Skeletal muscle tissue (tissue), 4 donors: ENCODE data around the gene SULT1A2. TPM values are rescaled to one million over a fixed set of nuclear protein-coding genes. Genes with fewer than 3 reads are reported as not detected.
A peak's percentile ranks its signal among the peaks of the same experiment; 100 is the strongest.
"Not testable (repeated sequence)": the region's sequence is repeated elsewhere in the genome, so short reads cannot be mapped to it uniquely, and the experiment has no call there.

Source experiments
- H3K27ac ChIP-seq: one replicate; pipeline ENCODE4 v1.7.0; 2013; ENCODE audit warnings: mild to moderate bottlenecking, low read depth, low read length, inconsistent platforms
- H3K27me3 ChIP-seq, 3 donors: one replicate each; pipeline ENCODE4 v1.7.0; 2013; ENCODE audit warnings: low read length in 3 of 3; ENCODE audit not compliant: control insufficient read depth in 3 of 3, insufficient read depth in 3 of 3
- H3K36me3 ChIP-seq, 3 donors: one replicate each; pipeline ENCODE4 v1.7.0; 2013; ENCODE audit warnings: low read length in 3 of 3; ENCODE audit not compliant: control insufficient read depth in 3 of 3, insufficient read depth in 3 of 3
- H3K4me1 ChIP-seq, 3 donors: one replicate each; pipeline ENCODE4 v1.7.0; 2013; ENCODE audit warnings: low read length in 3 of 3, mild to moderate bottlenecking in 3 of 3; ENCODE audit not compliant: control insufficient read depth in 3 of 3, insufficient read depth in 3 of 3
- H3K4me3 ChIP-seq, 3 donors: one replicate each; pipeline ENCODE4 v1.7.0; 2013; ENCODE audit warnings: low read length in 3 of 3
- H3K9ac ChIP-seq, 3 donors: one replicate each; pipeline ENCODE4 v1.7.0; 2013; ENCODE audit warnings: low read length in 3 of 3, mild to moderate bottlenecking in 3 of 3, moderate library complexity in 2 of 3, low read depth in 1 of 3
- H3K9me3 ChIP-seq, 3 donors: one replicate each; pipeline ENCODE4 v1.7.0; 2013; ENCODE audit warnings: low read length in 3 of 3; ENCODE audit not compliant: control insufficient read depth in 3 of 3
- total RNA-seq: library from RNA; depleted of rRNA; stranded (reverse); fragments of >200 nt; gene quantifications from one replicate; pipeline ENCODE4 v1.2.3, GENCODE V29; 2014
- donor health status: Osteomylitis.

SULT1A2 gene
- total RNA-seq, 1 donor from 2014 or later: 0.52 TPM

DNA sequence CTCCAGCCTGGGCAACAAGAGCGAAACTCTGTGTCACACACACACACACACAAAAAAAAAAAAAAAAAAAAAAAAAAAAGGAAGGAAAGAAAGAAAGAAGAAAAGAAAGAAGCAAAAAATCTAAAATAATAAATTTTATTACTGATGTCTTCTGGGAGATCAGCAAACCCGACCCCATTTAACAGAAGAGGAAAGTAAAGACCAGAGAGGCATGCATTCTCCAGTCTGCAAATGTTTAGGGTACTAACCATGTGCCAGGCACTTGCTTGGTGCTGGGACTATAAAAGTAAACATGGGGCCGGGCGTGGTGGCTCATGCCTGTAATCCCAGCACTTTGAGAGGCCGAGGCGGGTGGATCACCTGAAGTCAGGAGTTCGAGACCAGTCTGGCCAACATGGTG lies 50.9 kb downstream of the SULT1A2 start:
- H3K9ac ChIP-seq, H3K4me3 ChIP-seq, H3K4me1 ChIP-seq, H3K9me3 ChIP-seq, H3K27me3 ChIP-seq, H3K36me3 ChIP-seq, H3K27ac ChIP-seq: not testable (repeated sequence)

DNA sequence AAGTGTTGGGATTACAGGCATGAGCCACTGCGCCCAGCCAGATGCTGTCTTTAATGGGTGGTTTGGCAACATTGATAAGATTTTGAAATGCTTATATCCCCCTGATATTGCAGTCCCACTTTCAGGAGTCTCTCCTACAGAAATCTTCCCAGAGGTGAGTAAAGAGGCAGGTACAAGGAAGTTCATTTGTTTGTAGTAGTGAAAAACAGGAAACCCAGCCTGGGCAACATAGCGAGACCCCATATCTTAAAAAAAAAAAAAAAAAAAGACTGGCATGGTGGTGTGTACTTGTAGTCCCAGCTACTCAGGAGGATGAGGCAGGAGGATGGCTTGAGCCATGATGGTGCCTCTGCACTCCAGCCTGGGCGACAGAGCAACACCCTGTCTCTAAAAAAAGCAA lies 51.9 kb downstream of the SULT1A2 start:
- H3K27me3 ChIP-seq: peaks cover 0 to 2% (median 0%) of the 10 kb centered on the region in 3 donors
- no peak overlapping the region for H3K9ac ChIP-seq
- peaks cover 0 to 7% (median 3%) of the 10 kb centered on the region in 3 donors for H3K4me1 ChIP-seq
- H3K4me3 ChIP-seq: no peak overlapping the region
- no peaks in the 10 kb centered on the region for H3K36me3 ChIP-seq
- H3K27ac ChIP-seq: no peak overlapping the region
- H3K9me3 ChIP-seq: no peaks in the 10 kb centered on the region

DNA sequence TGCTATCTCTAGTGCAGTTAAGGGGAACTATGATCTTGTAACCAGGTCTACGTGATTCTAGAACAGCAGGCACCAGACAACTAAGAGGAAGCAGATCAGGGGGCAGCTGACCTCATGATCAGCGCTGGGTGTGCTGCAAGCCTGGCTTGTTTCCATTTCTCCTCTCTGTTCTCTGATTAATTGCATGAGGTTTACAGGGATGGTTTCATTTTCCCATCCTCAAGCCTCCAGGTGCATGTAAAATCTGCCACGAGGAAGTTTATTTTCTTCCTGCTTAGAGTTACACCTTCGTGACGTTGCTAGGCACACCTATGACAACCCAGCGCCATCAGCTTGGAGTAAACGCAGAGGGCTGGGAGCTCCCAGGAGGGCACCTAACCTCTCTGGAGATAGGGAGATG lies 53.8 kb downstream of the SULT1A2 start:
- no peaks in the 10 kb centered on the region for H3K9me3 ChIP-seq
- peaks cover 12 to 19% (median 16%) of the 10 kb centered on the region in 3 donors for H3K4me1 ChIP-seq
- peak overlapping the region; percentile 42 for H3K27ac ChIP-seq
- H3K36me3 ChIP-seq: no peaks in the 10 kb centered on the region
- no peaks in the 10 kb centered on the region for H3K27me3 ChIP-seq
- H3K4me3 ChIP-seq: peak overlapping the region in 1 of 3 donors; percentile 13
- no peak overlapping the region for H3K9ac ChIP-seq

DNA sequence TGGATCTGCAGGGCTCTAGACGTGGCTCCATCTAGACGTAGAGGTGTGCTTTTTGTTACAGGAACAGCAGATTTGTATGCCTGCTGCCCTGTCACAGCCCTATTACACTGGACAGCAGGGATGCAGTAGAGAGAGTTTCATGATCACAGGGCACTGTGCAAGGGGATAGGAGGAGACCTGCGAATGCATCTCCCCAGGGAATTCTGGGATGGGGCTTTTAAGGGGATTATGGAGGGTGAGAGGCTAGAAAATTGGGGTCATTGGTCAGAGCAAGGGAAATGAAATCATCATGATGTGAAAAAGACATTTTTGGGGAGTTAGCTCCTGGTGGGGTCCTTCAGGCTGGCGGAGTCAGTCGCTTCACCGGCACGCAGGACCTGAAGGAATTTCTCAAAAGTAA lies 54.2 kb downstream of the SULT1A2 start:
- Histone ChIP-seq H3K4me3 (no peak overlapping the region), H3K9ac (no peak overlapping the region), H3K36me3 (peaks cover 0 to under 1% (median 0%) of the 10 kb centered on the region in 3 donors), H3K27me3 (no peaks in the 10 kb centered on the region), H3K27ac (peak overlapping the region; percentile 42), H3K4me1 (peaks cover 14 to 24% (median 20%) of the 10 kb centered on the region in 3 donors), H3K9me3 (no peaks in the 10 kb centered on the region)

Other genes starting within 250 kb of the SULT1A2 start
- not detected for gene NPIPB6, start 233.5 kb downstream of the SULT1A2 start, total RNA-seq
- 150 TPM for gene EIF3CL, start 193.2 kb downstream of the SULT1A2 start, total RNA-seq
- gene NPIPB7, start 124.7 kb downstream of the SULT1A2 start, total RNA-seq: not detected
- gene CLN3, start 105.0 kb downstream of the SULT1A2 start, total RNA-seq: 10.4 TPM
- gene APOBR, start 102.4 kb downstream of the SULT1A2 start, total RNA-seq: under 0.01 TPM
- gene IL27, start 90.2 kb downstream of the SULT1A2 start, total RNA-seq: 0.52 TPM
- 3.7 TPM for gene NUPR1, start 58.1 kb downstream of the SULT1A2 start, total RNA-seq
- gene SGF29, start 43.1 kb downstream of the SULT1A2 start, total RNA-seq: 19.8 TPM
- gene SULT1A1, start 13.0 kb upstream of the SULT1A2 start, total RNA-seq: 2.6 TPM
- gene NPIPB8, start 41.0 kb upstream of the SULT1A2 start, total RNA-seq: not detected
- gene EIF3C, start 114.4 kb upstream of the SULT1A2 start, total RNA-seq: 197 TPM
- gene NPIPB9, start 154.7 kb upstream of the SULT1A2 start, total RNA-seq: 4.2 TPM
- 9.9 TPM for gene ATXN2L, start 225.9 kb upstream of the SULT1A2 start, total RNA-seq
- gene TUFM, start 249.3 kb upstream of the SULT1A2 start, total RNA-seq: 67.8 TPM